ENCODE data around the gene FTO.

- peak; percentile 37 to 60 (median 41) for TF ChIP-seq CTCF (IDR thresholded peaks at IDR 0.05)
- TF ChIP-seq POLR2A (IDR thresholded peaks at IDR 0.05) = no peak
Observed at GRCh38 chr16:53773150-53773846, 69.3 kb downstream of the FTO start.

Data from uterus (tissue), 2 donors.